ENCODE data around the gene H6PD.

H6PD gene

DNA sequence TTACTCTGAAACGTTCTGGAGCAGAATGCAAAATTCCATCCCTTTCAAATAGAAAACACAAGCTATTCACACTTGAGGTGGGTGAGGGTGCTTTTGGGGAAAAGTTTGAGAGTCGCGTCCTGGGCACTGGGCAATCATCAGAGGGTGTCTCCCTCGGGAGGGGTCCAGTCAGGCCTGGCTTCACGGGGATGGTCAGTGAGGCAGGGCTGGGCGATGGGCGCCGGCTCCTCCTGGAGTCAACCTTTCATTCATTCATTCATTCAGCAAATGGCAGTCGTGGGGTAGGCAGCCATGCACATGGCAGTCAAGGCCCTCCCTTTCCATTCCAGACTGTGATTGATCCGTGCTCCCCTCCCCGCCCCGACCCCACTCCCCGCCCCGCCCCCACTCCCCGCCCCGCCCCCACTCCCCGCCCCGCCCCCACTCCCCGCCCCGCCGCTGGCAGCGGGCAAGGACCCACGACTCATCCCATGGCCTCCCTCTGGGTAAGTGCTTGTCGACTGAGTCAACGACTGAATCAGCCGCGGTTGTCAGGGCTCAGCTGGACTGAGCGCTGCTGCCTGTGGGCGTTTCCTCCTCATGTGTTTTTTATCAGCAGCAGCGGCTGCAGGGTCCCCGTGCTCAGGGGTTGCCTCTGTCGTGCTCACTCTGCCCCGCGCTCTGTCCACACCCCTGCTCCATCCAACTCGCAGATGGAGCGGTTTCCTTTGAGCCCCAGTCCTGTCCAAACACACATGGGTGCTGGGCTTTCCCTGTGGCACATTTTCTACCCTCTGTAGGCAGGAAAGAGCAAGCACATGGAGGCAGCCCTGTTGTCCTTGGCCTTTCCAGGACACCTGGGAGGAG lies 45.7 kb downstream of the H6PD start:
- in situ Hi-C loops (cut with HindIII; ENCODE audit: low sequenced_read_pairs), result no loop called here
- peak; percentile 93 for DNase-seq (ENCODE audit: low read depth, low spot score)
- TF ChIP-seq, protein P1, sequence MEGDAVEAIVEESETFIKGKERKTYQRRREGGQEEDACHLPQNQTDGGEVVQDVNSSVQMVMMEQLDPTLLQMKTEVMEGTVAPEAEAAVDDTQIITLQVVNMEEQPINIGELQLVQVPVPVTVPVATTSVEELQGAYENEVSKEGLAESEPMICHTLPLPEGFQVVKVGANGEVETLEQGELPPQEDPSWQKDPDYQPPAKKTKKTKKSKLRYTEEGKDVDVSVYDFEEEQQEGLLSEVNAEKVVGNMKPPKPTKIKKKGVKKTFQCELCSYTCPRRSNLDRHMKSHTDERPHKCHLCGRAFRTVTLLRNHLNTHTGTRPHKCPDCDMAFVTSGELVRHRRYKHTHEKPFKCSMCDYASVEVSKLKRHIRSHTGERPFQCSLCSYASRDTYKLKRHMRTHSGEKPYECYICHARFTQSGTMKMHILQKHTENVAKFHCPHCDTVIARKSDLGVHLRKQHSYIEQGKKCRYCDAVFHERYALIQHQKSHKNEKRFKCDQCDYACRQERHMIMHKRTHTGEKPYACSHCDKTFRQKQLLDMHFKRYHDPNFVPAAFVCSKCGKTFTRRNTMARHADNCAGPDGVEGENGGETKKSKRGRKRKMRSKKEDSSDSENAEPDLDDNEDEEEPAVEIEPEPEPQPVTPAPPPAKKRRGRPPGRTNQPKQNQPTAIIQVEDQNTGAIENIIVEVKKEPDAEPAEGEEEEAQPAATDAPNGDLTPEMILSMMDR (IDR thresholded peaks at IDR 0.05; ENCODE audit: low read depth, low read length), result peak; percentile 18
- H3K4me3 ChIP-seq (ENCODE audit: low read depth, low read length), result no peak overlapping the region

- no peak overlapping the region for H3K4me3 ChIP-seq (ENCODE audit: low read depth, low read length)
- DNase-seq (ENCODE audit: low read depth, low spot score), result no peak
- in situ Hi-C loops (cut with HindIII; ENCODE audit: low sequenced_read_pairs), result no loop called here
- TF ChIP-seq, protein P1 (IDR thresholded peaks at IDR 0.05; ENCODE audit: low read depth, low read length), result no peak
Measured at GRCh38 chr1:9281071-9281827, 46.7 kb downstream of the H6PD start.

- in situ Hi-C loops (cut with HindIII; ENCODE audit: low sequenced_read_pairs), result no loop called here
- no peak overlapping the region for H3K4me3 ChIP-seq (ENCODE audit: low read depth, low read length)
- TF ChIP-seq, protein P1 (IDR thresholded peaks at IDR 0.05; ENCODE audit: low read depth, low read length), result no peak
- no peak for DNase-seq (ENCODE audit: low read depth, low spot score)
Measured at GRCh38 chr1:9281908-9282695, 47.5 kb downstream of the H6PD start.

GRCh38 chr1:9282696-9282955 lies 48.1 kb downstream of the H6PD start:
- TF ChIP-seq, protein P1 (IDR thresholded peaks at IDR 0.05; ENCODE audit: low read depth, low read length), result no peak
- in situ Hi-C loops (cut with HindIII; ENCODE audit: low sequenced_read_pairs), result no loop called here
- no peak for DNase-seq (ENCODE audit: low read depth, low spot score)
- no peak overlapping the region for H3K4me3 ChIP-seq (ENCODE audit: low read depth, low read length)

GRCh38 chr1:9284061-9284460 lies 49.5 kb downstream of the H6PD start:
- in situ Hi-C loops (cut with HindIII; ENCODE audit: low sequenced_read_pairs), result no loop called here
- H3K4me3 ChIP-seq (ENCODE audit: low read depth, low read length), result no peak overlapping the region
- TF ChIP-seq, protein P1 (IDR thresholded peaks at IDR 0.05; ENCODE audit: low read depth, low read length), result no peak
- no peak for DNase-seq (ENCODE audit: low read depth, low spot score)

GRCh38 chr1:9286556-9286955 lies 52.0 kb downstream of the H6PD start:
- in situ Hi-C loops (cut with HindIII; ENCODE audit: low sequenced_read_pairs), result no loop called here
- TF ChIP-seq, protein P1 (IDR thresholded peaks at IDR 0.05; ENCODE audit: low read depth, low read length), result no peak
- no peak overlapping the region for H3K4me3 ChIP-seq (ENCODE audit: low read depth, low read length)
- DNase-seq (ENCODE audit: low read depth, low spot score), result no peak
